HEK293 (cell line): ENCODE measurements around the gene TARS3.
A peak's percentile ranks its signal among the peaks of the same experiment; 100 is the strongest.

Source experiments
- BCL6B ChIP-seq: fragments of 450-650 bp; formaldehyde crosslinking; IDR thresholded peaks from 2 replicates; pipeline ENCODE4 v1.5.1; 2017; ENCODE audit warnings: missing biosample characterization, missing genetic modification characterization
- GLI4 ChIP-seq: fragments of 450-650 bp; formaldehyde crosslinking; IDR thresholded peaks from 2 replicates; pipeline ENCODE4 v1.5.1; 2016; ENCODE audit warnings: missing biosample characterization, missing genetic modification characterization
- KLF8 ChIP-seq: fragments of 450-650 bp; formaldehyde crosslinking; IDR thresholded peaks from 2 replicates; pipeline ENCODE4 v1.5.1; 2016; ENCODE audit warnings: missing biosample characterization, missing genetic modification characterization
- MYNN ChIP-seq: fragments of 450-650 bp; formaldehyde crosslinking; IDR thresholded peaks from 2 replicates; pipeline ENCODE4 v1.5.1; 2016; ENCODE audit warnings: missing biosample characterization, missing genetic modification characterization, borderline replicate concordance
- SETDB1 ChIP-seq: IDR thresholded peaks from one replicate; pipeline ENCODE4 v1.6.1; 2017; ENCODE audit warnings: mild to moderate bottlenecking, low read length, moderate library complexity, mixed read lengths; ENCODE audit not compliant: insufficient read length
- SP3 ChIP-seq: fragments of 450-650 bp; formaldehyde crosslinking; IDR thresholded peaks from 2 replicates; pipeline ENCODE4 v1.5.1; 2016; ENCODE audit warnings: missing biosample characterization, missing genetic modification characterization
- ZBTB48 ChIP-seq: fragments of 450-650 bp; formaldehyde crosslinking; IDR thresholded peaks from 2 replicates; pipeline ENCODE4 v1.5.1; 2016; ENCODE audit warnings: missing biosample characterization, missing genetic modification characterization
- ZFHX2 ChIP-seq: fragments of 450-650 bp; formaldehyde crosslinking; conservative IDR thresholded peaks from 2 replicates; pipeline ENCODE4 v1.5.1; 2016; ENCODE audit warnings: missing biosample characterization, missing genetic modification characterization
- ZNF10 ChIP-seq: fragments of 450-650 bp; formaldehyde crosslinking; IDR thresholded peaks from 2 replicates; pipeline ENCODE4 v1.5.1; 2017; ENCODE audit warnings: missing biosample characterization, missing genetic modification characterization
- ZNF132 ChIP-seq: fragments of 450-650 bp; formaldehyde crosslinking; IDR thresholded peaks from 2 replicates; pipeline ENCODE4 v1.5.1; 2017; ENCODE audit warnings: missing biosample characterization, missing genetic modification characterization, borderline replicate concordance
- ZNF157 ChIP-seq: fragments of 450-650 bp; formaldehyde crosslinking; IDR thresholded peaks from 2 replicates; pipeline ENCODE4 v1.5.1; 2016; ENCODE audit warnings: missing biosample characterization, missing genetic modification characterization
- ZNF221 ChIP-seq: fragments of 450-650 bp; formaldehyde crosslinking; IDR thresholded peaks from 2 replicates; pipeline ENCODE4 v1.5.1; 2017; ENCODE audit warnings: missing biosample characterization, missing genetic modification characterization, borderline replicate concordance
- ZNF239 ChIP-seq: fragments of 450-650 bp; formaldehyde crosslinking; IDR thresholded peaks from 2 replicates; pipeline ENCODE4 v1.5.1; 2016; ENCODE audit warnings: missing biosample characterization, missing genetic modification characterization
- ZNF280D ChIP-seq: fragments of 450-650 bp; formaldehyde crosslinking; IDR thresholded peaks from 2 replicates; pipeline ENCODE4 v1.5.1; 2016; ENCODE audit warnings: missing biosample characterization, missing genetic modification characterization
- ZNF391 ChIP-seq: fragments of 450-650 bp; formaldehyde crosslinking; IDR thresholded peaks from 2 replicates; pipeline ENCODE4 v1.5.1; 2016; ENCODE audit warnings: low read depth, missing biosample characterization, missing genetic modification characterization, borderline replicate concordance
- ZNF514 ChIP-seq: fragments of 450-650 bp; formaldehyde crosslinking; IDR thresholded peaks from 2 replicates; pipeline ENCODE4 v1.5.1; 2016; ENCODE audit warnings: missing biosample characterization, missing genetic modification characterization
- ZNF561 ChIP-seq: fragments of 450-650 bp; IDR thresholded peaks from 2 replicates; pipeline ENCODE4 v1.5.1; 2018; ENCODE audit warnings: missing biosample characterization, missing genetic modification characterization, borderline replicate concordance
- ZNF585B ChIP-seq: fragments of 450-650 bp; formaldehyde crosslinking; IDR thresholded peaks from 2 replicates; pipeline ENCODE4 v1.5.1; 2016; ENCODE audit warnings: missing biosample characterization, missing genetic modification characterization
- ZNF623 ChIP-seq: fragments of 450-650 bp; formaldehyde crosslinking; IDR thresholded peaks from 2 replicates; pipeline ENCODE4 v1.5.1; 2016; ENCODE audit warnings: missing biosample characterization, missing genetic modification characterization
- ZNF629 ChIP-seq: fragments of 450-650 bp; formaldehyde crosslinking; IDR thresholded peaks from 2 replicates; pipeline ENCODE4 v1.5.1; 2017; ENCODE audit warnings: missing biosample characterization, missing genetic modification characterization
- ZNF677 ChIP-seq: fragments of 450-650 bp; IDR thresholded peaks from 2 replicates; pipeline ENCODE4 v1.5.0; 2018; ENCODE audit warnings: missing biosample characterization, mild to moderate bottlenecking, missing genetic modification characterization, moderate library complexity
- ZNF704 ChIP-seq: fragments of 450-650 bp; formaldehyde crosslinking; IDR thresholded peaks from 2 replicates; pipeline ENCODE4 v1.5.1; 2016; ENCODE audit warnings: missing biosample characterization, missing genetic modification characterization
- ZNF76 ChIP-seq: fragments of 450-650 bp; formaldehyde crosslinking; IDR thresholded peaks from 2 replicates; pipeline ENCODE4; 2016; ENCODE audit warnings: low read depth, missing biosample characterization, missing genetic modification characterization, borderline replicate concordance
- ZNF768 ChIP-seq: fragments of 450-650 bp; formaldehyde crosslinking; IDR thresholded peaks from 2 replicates; pipeline ENCODE4 v1.5.1; 2018; ENCODE audit warnings: missing biosample characterization, mild to moderate bottlenecking, missing genetic modification characterization
- ZNF791 ChIP-seq: fragments of 450-650 bp; formaldehyde crosslinking; IDR thresholded peaks from 2 replicates; pipeline ENCODE4 v1.5.1; 2016; ENCODE audit warnings: missing biosample characterization, missing genetic modification characterization
- ZNF837 ChIP-seq: fragments of 450-650 bp; formaldehyde crosslinking; IDR thresholded peaks from 2 replicates; pipeline ENCODE4 v1.5.1; 2016; ENCODE audit warnings: missing biosample characterization, missing genetic modification characterization
- ZSCAN30 ChIP-seq: fragments of 450-650 bp; IDR thresholded peaks from 2 replicates; pipeline ENCODE4 v1.5.1; 2018; ENCODE audit warnings: missing biosample characterization, mild to moderate bottlenecking, missing genetic modification characterization, moderate library complexity
- ZXDB ChIP-seq: fragments of 450-650 bp; formaldehyde crosslinking; IDR thresholded peaks from 2 replicates; pipeline ENCODE4 v1.5.1; 2016; ENCODE audit warnings: missing biosample characterization, missing genetic modification characterization
- TF ChIP-seq, protein P1 (sequence below): fragments of 450-650 bp; formaldehyde crosslinking; IDR thresholded peaks from 2 replicates; pipeline ENCODE4 v1.5.1; 2016; ENCODE audit warnings: missing biosample characterization, missing genetic modification characterization
- TF ChIP-seq, protein P2 (sequence below): fragments of 450-650 bp; formaldehyde crosslinking; IDR thresholded peaks from 2 replicates; pipeline ENCODE4 v1.5.1; 2016; ENCODE audit warnings: missing biosample characterization, missing genetic modification characterization
- TF ChIP-seq, protein P3 (sequence below): fragments of 450-650 bp; formaldehyde crosslinking; IDR thresholded peaks from 2 replicates; pipeline ENCODE4 v1.5.1; 2017; ENCODE audit warnings: missing biosample characterization, missing genetic modification characterization

The TARS3 gene

DNA sequence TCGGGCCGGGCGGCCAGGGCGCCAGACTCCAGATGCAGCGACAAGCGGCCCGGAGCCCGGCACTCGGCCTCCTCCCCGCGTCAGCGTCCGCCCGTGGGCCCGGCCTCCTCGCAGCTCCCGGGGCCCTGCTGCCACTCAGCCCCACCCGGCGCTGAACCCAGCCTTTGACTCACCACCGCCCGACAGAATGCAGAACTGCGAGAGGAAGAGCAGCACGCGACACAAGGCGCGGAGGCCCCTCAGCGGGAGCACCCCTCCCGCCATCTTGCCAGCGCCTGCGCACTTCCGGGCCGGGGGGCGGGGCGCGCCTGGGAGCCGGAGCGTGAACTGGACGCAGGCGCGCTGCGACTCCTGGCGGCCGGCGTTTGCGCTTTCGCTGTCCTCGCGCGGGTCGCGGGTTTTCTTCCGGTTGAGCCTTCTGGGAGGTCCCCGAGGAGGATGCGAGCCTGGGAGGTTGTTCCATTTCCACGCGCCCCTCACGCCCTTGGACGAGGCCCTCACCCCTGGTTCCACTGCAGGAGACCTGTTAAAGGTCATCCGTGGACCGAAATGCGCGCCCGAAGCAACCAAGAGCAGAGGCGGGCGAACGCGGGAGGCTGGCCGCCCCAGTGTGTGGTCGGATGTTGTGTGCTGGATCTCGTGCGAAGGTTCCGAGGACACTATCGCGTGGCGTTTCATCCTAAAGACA lies 72.0 kb downstream of the TARS3 start, which contains the start of gene TM2D3 (continued):
- TF ChIP-seq ZNF280D (tag by site-specific recombination) (no peak), ZNF10 (tag by site-specific recombination) (0 out of 2 replicates have a peak, but pooled peaks have one; percentile 38), ZNF791 (no peak), BCL6B (tag by site-specific recombination) (no peak), ZNF677 (tag by site-specific recombination) (peak; percentile 60; the same call in 1 of the 2 replicates), ZNF585B (tag by site-specific recombination) (no peak), ZNF239 (no peak), ZNF391 (tag by site-specific recombination) (peak; percentile 29; the same call in 1 of the 2 replicates), ZNF76 (peak; percentile 91), KLF8 (tag by site-specific recombination) (peak; percentile 88), GLI4 (0 out of 2 replicates have a peak, but pooled peaks have one; percentile 25), ZSCAN30 (peak; percentile 78), ZNF132 (tag by site-specific recombination) (no peak), ZNF623 (tag by site-specific recombination) (no peak), ZFHX2 (tag by site-specific recombination) (0 out of 2 replicates have a peak, but pooled peaks have one; percentile 9), ZNF768 (tag by site-specific recombination) (no peak), ZNF704 (no peak), MYNN (0 out of 2 replicates have a peak, but pooled peaks have one; percentile 10), ZXDB (peak; percentile 87), ZNF221 (tag by site-specific recombination) (no peak), ZNF561 (tag by site-specific recombination) (peak; percentile 98), ZNF514 (tag by site-specific recombination) (no peak), ZNF629 (tag by site-specific recombination) (peak; percentile 54), SETDB1 (no peak), ZNF157 (tag by site-specific recombination) (no peak), ZBTB48 (no peak), ZNF837 (no peak), SP3 (tag by site-specific recombination) (peak; percentile 65)
- TF ChIP-seq, protein P1, sequence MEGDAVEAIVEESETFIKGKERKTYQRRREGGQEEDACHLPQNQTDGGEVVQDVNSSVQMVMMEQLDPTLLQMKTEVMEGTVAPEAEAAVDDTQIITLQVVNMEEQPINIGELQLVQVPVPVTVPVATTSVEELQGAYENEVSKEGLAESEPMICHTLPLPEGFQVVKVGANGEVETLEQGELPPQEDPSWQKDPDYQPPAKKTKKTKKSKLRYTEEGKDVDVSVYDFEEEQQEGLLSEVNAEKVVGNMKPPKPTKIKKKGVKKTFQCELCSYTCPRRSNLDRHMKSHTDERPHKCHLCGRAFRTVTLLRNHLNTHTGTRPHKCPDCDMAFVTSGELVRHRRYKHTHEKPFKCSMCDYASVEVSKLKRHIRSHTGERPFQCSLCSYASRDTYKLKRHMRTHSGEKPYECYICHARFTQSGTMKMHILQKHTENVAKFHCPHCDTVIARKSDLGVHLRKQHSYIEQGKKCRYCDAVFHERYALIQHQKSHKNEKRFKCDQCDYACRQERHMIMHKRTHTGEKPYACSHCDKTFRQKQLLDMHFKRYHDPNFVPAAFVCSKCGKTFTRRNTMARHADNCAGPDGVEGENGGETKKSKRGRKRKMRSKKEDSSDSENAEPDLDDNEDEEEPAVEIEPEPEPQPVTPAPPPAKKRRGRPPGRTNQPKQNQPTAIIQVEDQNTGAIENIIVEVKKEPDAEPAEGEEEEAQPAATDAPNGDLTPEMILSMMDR: peak; percentile 96
- TF ChIP-seq, protein P2, sequence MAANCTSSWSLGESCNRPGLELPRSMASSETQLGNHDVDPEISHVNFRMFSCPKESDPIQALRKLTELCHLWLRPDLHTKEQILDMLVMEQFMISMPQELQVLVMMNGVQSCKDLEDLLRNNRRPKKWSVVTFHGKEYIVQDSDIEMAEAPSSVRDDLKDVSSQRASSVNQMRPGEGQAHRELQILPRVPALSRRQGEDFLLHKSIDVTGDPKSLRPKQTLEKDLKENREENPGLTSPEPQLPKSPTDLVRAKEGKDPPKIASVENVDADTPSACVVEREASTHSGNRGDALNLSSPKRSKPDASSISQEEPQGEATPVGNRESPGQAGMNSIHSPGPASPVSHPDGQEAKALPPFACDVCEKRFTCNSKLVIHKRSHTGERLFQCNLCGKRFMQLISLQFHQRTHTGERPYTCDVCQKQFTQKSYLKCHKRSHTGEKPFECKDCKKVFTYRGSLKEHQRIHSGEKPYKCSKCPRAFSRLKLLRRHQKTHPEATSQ (tag by site-specific recombination): 0 out of 2 replicates have a peak, but pooled peaks have one; percentile 20
- TF ChIP-seq, protein P3, sequence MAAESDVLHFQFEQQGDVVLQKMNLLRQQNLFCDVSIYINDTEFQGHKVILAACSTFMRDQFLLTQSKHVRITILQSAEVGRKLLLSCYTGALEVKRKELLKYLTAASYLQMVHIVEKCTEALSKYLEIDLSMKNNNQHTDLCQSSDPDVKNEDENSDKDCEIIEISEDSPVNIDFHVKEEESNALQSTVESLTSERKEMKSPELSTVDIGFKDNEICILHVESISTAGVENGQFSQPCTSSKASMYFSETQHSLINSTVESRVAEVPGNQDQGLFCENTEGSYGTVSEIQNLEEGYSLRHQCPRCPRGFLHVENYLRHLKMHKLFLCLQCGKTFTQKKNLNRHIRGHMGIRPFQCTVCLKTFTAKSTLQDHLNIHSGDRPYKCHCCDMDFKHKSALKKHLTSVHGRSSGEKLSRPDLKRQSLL (tag by site-specific recombination): no peak
